Uterus (tissue), 4 donors: ENCODE results near the gene PFKFB1. TPM values are rescaled to one million over a fixed set of nuclear protein-coding genes. Genes with fewer than 3 reads are reported as not detected.

ENCODE experiments used
- DNase-seq, 2 donors: peaks; one replicate each; pipeline ENCODE4 v3.0.0-alpha.2; 2019 to 2020
- H3K27ac ChIP-seq, 2 donors: fragments of 200-600 bp; sonication (generic); 1 replicate in 1 of 2; 2 replicates in 1 of 2; pipeline ENCODE4 v1.5.1; 2016 to 2018
- H3K27me3 ChIP-seq, 2 donors: fragments of 200-600 bp; sonication (generic); one replicate each; pipeline ENCODE4 v1.5.1; 2018 to 2019; ENCODE audit warnings: control low read depth in 1 of 2
- H3K36me3 ChIP-seq, 2 donors: fragments of 200-600 bp; sonication (generic); one replicate each; pipeline ENCODE4 v1.5.1; 2019; ENCODE audit warnings: control low read depth in 1 of 2
- H3K4me1 ChIP-seq, 2 donors: fragments of 200-600 bp; sonication (generic); one replicate each; pipeline ENCODE4 v1.5.1; 2018 to 2019; ENCODE audit warnings: control low read depth in 1 of 2
- H3K4me3 ChIP-seq, 2 donors: fragments of 200-600 bp; sonication (generic); 1 replicate in 1 of 2; 2 replicates in 1 of 2; pipeline ENCODE4 v1.5.1; 2018 to 2019; ENCODE audit warnings: mild to moderate bottlenecking in 1 of 2
- H3K9me3 ChIP-seq, 2 donors: fragments of 200-600 bp; sonication (generic); one replicate each; pipeline ENCODE4 v1.5.1; 2019; ENCODE audit warnings: control low read depth in 1 of 2
- CTCF ChIP-seq, 4 experiments: fragments of 200-600 bp in 2 of 4; fragments of 450-650 bp in 2 of 4; sonication (generic) in 2 of 4; IDR thresholded peaks; one replicate each; pipeline ENCODE4 v1.5.1; 2016 to 2019; ENCODE audit warnings: antibody characterized with exemption in 4 of 4, mild to moderate bottlenecking in 2 of 4, moderate library complexity in 1 of 4
- POLR2A ChIP-seq, 2 donors: fragments of 450-650 bp; IDR thresholded peaks; one replicate each; pipeline ENCODE4 v1.6.1; 2016; ENCODE audit warnings: antibody characterized with exemption in 2 of 2, mild to moderate bottlenecking in 1 of 2, moderate library complexity in 1 of 2
- intact Hi-C: fragments of 100-400 bp; cut with DNase I; formaldehyde crosslinking; loops from one replicate; pipeline ENCODE4 v1.15.1; 2023; ENCODE audit warnings: low total_unique reads
- total RNA-seq, 4 donors: library from RNA; depleted of rRNA in 3 of 4; stranded (reverse); fragments of >200 nt in 3 of 4; gene quantifications; one replicate each; pipeline versions ENCODE4 v1.1.0 to v1.2.4, GENCODE V29; 2014 to 2023
- donor health status: DM: yes; HTN: yes; CAD: no.

The PFKFB1 gene
- total RNA-seq, 4 donors from 2014 or later, result not detected

GRCh38 chrX:54944816-54945215 is 49.2 kb downstream of the PFKFB1 start:
- no peak for TF ChIP-seq POLR2A (IDR thresholded peaks at IDR 0.05)
- TF ChIP-seq CTCF (IDR thresholded peaks at IDR 0.05), result no peak
- H3K36me3 ChIP-seq, result no peaks in the 10 kb centered on the region
- no peaks in the 10 kb centered on the region for H3K4me1 ChIP-seq
- H3K4me3 ChIP-seq, result no peak overlapping the region
- H3K27ac ChIP-seq, result no peak overlapping the region
- H3K27me3 ChIP-seq, result no peaks in the 10 kb centered on the region
- intact Hi-C loops, result no loop called here
- no peak for DNase-seq
- H3K9me3 ChIP-seq, result no peaks in the 10 kb centered on the region

GRCh38 chrX:54937416-54937815 is 56.6 kb downstream of the PFKFB1 start:
- Histone ChIP-seq H3K36me3 (no peaks in the 10 kb centered on the region), H3K4me1 (no peaks in the 10 kb centered on the region), H3K4me3 (no peak overlapping the region), H3K27me3 (no peaks in the 10 kb centered on the region), H3K27ac (no peak overlapping the region), H3K9me3 (no peaks in the 10 kb centered on the region)
- TF ChIP-seq POLR2A (IDR thresholded peaks at IDR 0.05), result no peak
- intact Hi-C loops, result no loop called here
- DNase-seq, result no peak

GRCh38 chrX:54935306-54935705 is 58.7 kb downstream of the PFKFB1 start:
- intact Hi-C loops, result no loop called here
- no peaks in the 10 kb centered on the region for H3K36me3 ChIP-seq
- no peaks in the 10 kb centered on the region for H3K27me3 ChIP-seq
- H3K9me3 ChIP-seq, result no peaks in the 10 kb centered on the region
- no peaks in the 10 kb centered on the region for H3K4me1 ChIP-seq
- no peak for TF ChIP-seq CTCF (IDR thresholded peaks at IDR 0.05)
- TF ChIP-seq POLR2A (IDR thresholded peaks at IDR 0.05), result no peak
- H3K4me3 ChIP-seq, result no peak overlapping the region
- DNase-seq, result no peak
- H3K27ac ChIP-seq, result no peak overlapping the region

GRCh38 chrX:54934890-54935289 is 59.1 kb downstream of the PFKFB1 start:
- TF ChIP-seq POLR2A (IDR thresholded peaks at IDR 0.05) (no peak), CTCF (IDR thresholded peaks at IDR 0.05) (no peak)
- no peaks in the 10 kb centered on the region for H3K36me3 ChIP-seq
- H3K27me3 ChIP-seq, result no peaks in the 10 kb centered on the region
- no peak overlapping the region for H3K27ac ChIP-seq
- H3K4me3 ChIP-seq, result no peak overlapping the region
- H3K9me3 ChIP-seq, result no peaks in the 10 kb centered on the region
- intact Hi-C loops, result no loop called here
- DNase-seq, result no peak
- H3K4me1 ChIP-seq, result no peaks in the 10 kb centered on the region

- intact Hi-C loops, result no loop called here
- TF ChIP-seq POLR2A (IDR thresholded peaks at IDR 0.05) (no peak), CTCF (IDR thresholded peaks at IDR 0.05) (no peak)
- Histone ChIP-seq H3K27ac (no peak overlapping the region), H3K4me3 (no peak overlapping the region), H3K27me3 (no peaks in the 10 kb centered on the region), H3K9me3 (no peaks in the 10 kb centered on the region), H3K36me3 (no peaks in the 10 kb centered on the region), H3K4me1 (no peaks in the 10 kb centered on the region)
- no peak for DNase-seq
Measured at GRCh38 chrX:54934058-54934457, 59.9 kb downstream of the PFKFB1 start.

- Histone ChIP-seq H3K4me3 (no peak overlapping the region), H3K4me1 (no peaks in the 10 kb centered on the region), H3K36me3 (no peaks in the 10 kb centered on the region), H3K27ac (no peak overlapping the region), H3K27me3 (no peaks in the 10 kb centered on the region), H3K9me3 (no peaks in the 10 kb centered on the region)
- TF ChIP-seq POLR2A (IDR thresholded peaks at IDR 0.05), result no peak
- TF ChIP-seq CTCF (IDR thresholded peaks at IDR 0.05), result no peak
- intact Hi-C loops, result no loop called here
- DNase-seq, result no peak
Measured at GRCh38 chrX:54933150-54933826, 60.7 kb downstream of the PFKFB1 start.
